Measurements from ENCODE around the gene LASP1. TPM values are rescaled to one million over a fixed set of nuclear protein-coding genes. Genes with fewer than 3 reads are reported as not detected.

Gene LASP1
- total RNA-seq, 1 donor from 2014 or later, result 146 TPM

DNA sequence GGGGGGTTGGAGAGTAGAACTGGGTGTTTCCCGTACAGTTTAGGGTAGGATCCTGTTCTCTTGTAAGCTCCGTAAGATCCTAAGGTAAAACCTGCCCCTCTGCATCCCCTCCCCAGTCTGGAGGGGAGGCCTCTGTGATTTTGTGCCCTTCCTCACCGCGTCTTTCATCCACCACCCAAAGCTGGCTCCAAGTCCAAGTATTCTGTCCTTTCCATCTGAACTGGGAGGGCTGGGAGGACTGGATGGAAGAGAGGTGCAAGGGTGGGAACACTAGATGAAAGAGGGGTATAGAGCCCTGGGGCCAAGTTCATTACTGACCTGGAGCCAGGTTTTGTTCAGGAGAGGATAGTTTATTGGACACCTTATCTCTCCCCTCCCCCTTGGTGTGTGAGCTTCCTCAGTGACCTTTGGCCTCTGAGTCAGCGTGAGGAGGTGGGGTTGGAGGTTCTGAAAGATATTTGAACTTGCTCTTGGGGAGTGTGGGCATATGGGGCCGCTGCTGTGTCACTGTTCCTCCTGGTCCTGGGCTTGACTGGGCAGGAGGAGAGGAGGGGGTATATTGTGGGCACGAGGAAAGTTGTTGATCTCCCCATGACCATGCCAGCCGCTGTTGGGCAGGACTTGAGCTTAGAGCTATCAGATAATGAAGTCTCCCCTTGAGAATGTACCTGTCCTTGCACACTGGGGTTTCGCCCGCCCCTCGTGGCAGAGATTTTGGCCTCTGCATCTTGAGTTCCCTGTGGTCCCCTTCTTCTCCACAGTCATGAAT lies 1.6 kb downstream of the LASP1 start:
- DNase-seq (ENCODE audit: low spot score), result no peak
- H3K27me3 Mint-ChIP-seq (ENCODE audit: unreplicated experiment), result peaks cover 35% of the 10 kb centered on the region
- peak overlapping the region; percentile 78 for H3K27ac Mint-ChIP-seq (ENCODE audit: unreplicated experiment)
- no peak for TF ChIP-seq CTCF (IDR thresholded peaks at IDR 0.05; ENCODE audit: unreplicated experiment)
- peaks cover 13% of the 10 kb centered on the region for H3K36me3 Mint-ChIP-seq (ENCODE audit: low read depth, unreplicated experiment)
- H3K4me3 Mint-ChIP-seq (ENCODE audit: unreplicated experiment), result peak overlapping the region; percentile 95
- peaks cover 37% of the 10 kb centered on the region for H3K4me1 Mint-ChIP-seq (ENCODE audit: unreplicated experiment)
- H3K9me3 Mint-ChIP-seq (ENCODE audit: unreplicated experiment), result no peaks in the 10 kb centered on the region

GRCh38 chr17:38872027-38872511 lies 2.2 kb downstream of the LASP1 start:
- DNase-seq (ENCODE audit: low spot score), result no peak
- H3K4me3 Mint-ChIP-seq (ENCODE audit: unreplicated experiment), result peak overlapping the region; percentile 95
- peaks cover 43% of the 10 kb centered on the region for H3K4me1 Mint-ChIP-seq (ENCODE audit: unreplicated experiment)
- peaks cover 13% of the 10 kb centered on the region for H3K36me3 Mint-ChIP-seq (ENCODE audit: low read depth, unreplicated experiment)
- H3K27ac Mint-ChIP-seq (ENCODE audit: unreplicated experiment), result peak overlapping the region; percentile 78
- peaks cover 39% of the 10 kb centered on the region for H3K27me3 Mint-ChIP-seq (ENCODE audit: unreplicated experiment)
- H3K9me3 Mint-ChIP-seq (ENCODE audit: unreplicated experiment), result no peaks in the 10 kb centered on the region
- TF ChIP-seq CTCF (IDR thresholded peaks at IDR 0.05; ENCODE audit: unreplicated experiment), result no peak

GRCh38 chr17:38872671-38873385 lies 3.0 kb downstream of the LASP1 start:
- H3K4me1 Mint-ChIP-seq (ENCODE audit: unreplicated experiment), result peaks cover 40% of the 10 kb centered on the region
- peaks cover 13% of the 10 kb centered on the region for H3K36me3 Mint-ChIP-seq (ENCODE audit: low read depth, unreplicated experiment)
- H3K9me3 Mint-ChIP-seq (ENCODE audit: unreplicated experiment), result no peaks in the 10 kb centered on the region
- no peak for DNase-seq (ENCODE audit: low spot score)
- TF ChIP-seq CTCF (IDR thresholded peaks at IDR 0.05; ENCODE audit: unreplicated experiment), result no peak
- H3K27ac Mint-ChIP-seq (ENCODE audit: unreplicated experiment), result no peak overlapping the region
- H3K4me3 Mint-ChIP-seq (ENCODE audit: unreplicated experiment), result peak overlapping the region; percentile 37
- H3K27me3 Mint-ChIP-seq (ENCODE audit: unreplicated experiment), result peaks cover 33% of the 10 kb centered on the region

DNA sequence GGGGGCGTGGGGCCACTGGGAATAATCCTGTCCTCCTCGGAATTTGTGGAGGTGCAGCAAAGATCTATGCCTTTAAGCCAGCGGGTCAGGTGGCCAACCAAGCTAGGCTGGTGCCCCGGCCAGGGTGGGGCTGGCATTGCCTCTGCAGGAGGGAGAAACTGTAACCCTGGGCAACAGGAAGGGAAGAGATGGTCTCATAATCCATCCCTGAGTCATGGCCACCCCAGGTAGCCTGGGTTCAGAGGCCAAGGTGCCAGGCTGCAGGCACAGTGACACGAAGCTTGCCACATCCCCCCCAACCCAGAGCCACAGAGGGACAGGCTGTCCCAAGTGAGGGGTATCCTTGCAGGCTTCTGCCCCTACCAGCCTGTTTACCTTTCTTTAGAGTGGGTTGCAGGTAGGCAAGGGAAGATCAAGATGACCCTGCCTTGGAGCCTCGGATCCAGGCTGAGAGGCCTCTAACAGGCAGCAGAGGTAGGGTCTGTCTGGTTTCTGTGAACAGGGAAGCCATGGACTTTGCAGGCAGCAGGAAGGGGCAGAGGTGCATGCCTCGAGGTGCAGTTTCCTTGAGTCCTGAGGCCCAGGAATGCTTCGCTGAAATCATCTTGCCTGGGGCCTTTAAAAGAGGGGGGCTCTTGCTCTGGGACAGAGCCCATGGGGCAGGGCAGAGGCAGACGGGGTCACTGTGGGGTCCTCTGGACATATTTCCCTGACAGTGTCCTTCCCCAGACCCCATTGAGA lies 4.0 kb downstream of the LASP1 start:
- TF ChIP-seq CTCF (IDR thresholded peaks at IDR 0.05; ENCODE audit: unreplicated experiment), result no peak
- Mint-ChIP-seq H3K27ac (ENCODE audit: unreplicated experiment) (no peak overlapping the region), H3K4me3 (ENCODE audit: unreplicated experiment) (no peak overlapping the region), H3K4me1 (ENCODE audit: unreplicated experiment) (peaks cover 34% of the 10 kb centered on the region), H3K27me3 (ENCODE audit: unreplicated experiment) (peaks cover 26% of the 10 kb centered on the region), H3K9me3 (ENCODE audit: unreplicated experiment) (no peaks in the 10 kb centered on the region), H3K36me3 (ENCODE audit: low read depth, unreplicated experiment) (peaks cover 17% of the 10 kb centered on the region)
- DNase-seq (ENCODE audit: low spot score), result no peak

Data from endothelial cell (in vitro differentiated cells).